A549 (cell line): ENCODE data around the gene OSBPL2.

Experiments
- CBX2 ChIP-seq: fragments of 200-600 bp; sonication (generic); IDR thresholded peaks from 2 replicates; pipeline ENCODE4 v1.6.1; 2016; ENCODE audit warnings: low read depth, mild to moderate bottlenecking, borderline replicate concordance
- CBX8 ChIP-seq: fragments of 200-600 bp; sonication (generic); IDR thresholded peaks from 2 replicates; pipeline ENCODE4 v1.6.1; 2016
- CHD4 ChIP-seq: fragments of 200-600 bp; sonication (generic); IDR thresholded peaks from 2 replicates; pipeline ENCODE4 v1.6.1; 2016; ENCODE audit warnings: antibody characterized with exemption, mild to moderate bottlenecking, borderline replicate concordance
- FOSL2 ChIP-seq, 2 experiments: fragments of 450-650 bp in 1 of 2; fragments of >200 bp in 1 of 2; sonication (Bioruptor Twin) in 1 of 2; formaldehyde crosslinking; IDR thresholded peaks; 2 replicates each; pipeline versions ENCODE4 v1.5.0 to v1.6.1; 2016 to 2020; ENCODE audit warnings: mild to moderate bottlenecking in 1 of 2, moderate library complexity in 1 of 2
- KDM1A ChIP-seq: fragments of 200-600 bp; sonication (generic); IDR thresholded peaks from 2 replicates; pipeline ENCODE4 v1.6.1; 2016; ENCODE audit warnings: low read depth, mild to moderate bottlenecking
- POLR2A ChIP-seq: IDR thresholded peaks from 2 replicates; pipeline ENCODE4 v1.6.1; 2012; ENCODE audit warnings: mild to moderate bottlenecking, low read length
- RCOR1 ChIP-seq: fragments of 150-350 bp; IDR thresholded peaks from 2 replicates; pipeline ENCODE4 v1.6.1; 2014; ENCODE audit warnings: antibody characterized with exemption, low read length, low read depth
- RFX5 ChIP-seq: fragments of 450-650 bp; IDR thresholded peaks from 2 replicates; pipeline ENCODE4 v1.7.1; 2014; ENCODE audit warnings: antibody characterized with exemption, mild to moderate bottlenecking, moderate library complexity
- SMC3 ChIP-seq: fragments of >200 bp; sonication (Bioruptor Twin); formaldehyde crosslinking; IDR thresholded peaks from 3 replicates; pipeline ENCODE4 v1.6.1; 2018; ENCODE audit warnings: inconsistent platforms
- TF ChIP-seq, protein P1 (sequence below): fragments of >200 bp; sonication (Bioruptor Twin); formaldehyde crosslinking; IDR thresholded peaks from 3 replicates; pipeline ENCODE4 v1.5.1; 2016
- TF ChIP-seq, protein P2 (sequence below): IDR thresholded peaks from 2 replicates; pipeline ENCODE4 v1.6.1; 2012; ENCODE audit warnings: low read depth, borderline replicate concordance

DNA sequence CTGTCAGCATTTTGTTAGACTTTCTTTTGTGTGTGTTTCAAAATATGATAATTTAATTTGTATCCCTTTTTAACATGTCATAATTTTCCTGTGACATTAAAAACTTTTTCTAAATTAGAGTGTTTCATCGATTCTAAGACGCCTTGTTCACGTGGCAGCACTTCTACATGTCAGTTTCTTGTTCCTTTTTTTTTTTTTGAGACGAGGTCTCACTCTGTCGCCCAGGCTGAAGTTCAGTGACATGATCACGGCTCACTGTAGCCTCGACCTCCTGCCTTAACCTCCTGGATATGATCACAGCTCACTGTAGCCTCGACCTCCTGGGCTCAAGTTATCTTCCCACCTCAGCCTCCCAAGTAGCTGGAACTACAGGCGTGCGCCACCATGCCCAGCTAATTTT is 36.9 kb downstream of the OSBPL2 start:
- TF ChIP-seq POLR2A (no peak), KDM1A (no peak), RCOR1 (no peak), SMC3 (no peak), FOSL2 (IDR thresholded peaks at IDR 0.05) (no peak), FOSL2 (CRISPR knock-in tag; IDR thresholded peaks at IDR 0.05) (no peak), CHD4 (no peak), RFX5 (no peak), CBX8 (no peak), CBX2 (no peak)
- TF ChIP-seq, protein P1, sequence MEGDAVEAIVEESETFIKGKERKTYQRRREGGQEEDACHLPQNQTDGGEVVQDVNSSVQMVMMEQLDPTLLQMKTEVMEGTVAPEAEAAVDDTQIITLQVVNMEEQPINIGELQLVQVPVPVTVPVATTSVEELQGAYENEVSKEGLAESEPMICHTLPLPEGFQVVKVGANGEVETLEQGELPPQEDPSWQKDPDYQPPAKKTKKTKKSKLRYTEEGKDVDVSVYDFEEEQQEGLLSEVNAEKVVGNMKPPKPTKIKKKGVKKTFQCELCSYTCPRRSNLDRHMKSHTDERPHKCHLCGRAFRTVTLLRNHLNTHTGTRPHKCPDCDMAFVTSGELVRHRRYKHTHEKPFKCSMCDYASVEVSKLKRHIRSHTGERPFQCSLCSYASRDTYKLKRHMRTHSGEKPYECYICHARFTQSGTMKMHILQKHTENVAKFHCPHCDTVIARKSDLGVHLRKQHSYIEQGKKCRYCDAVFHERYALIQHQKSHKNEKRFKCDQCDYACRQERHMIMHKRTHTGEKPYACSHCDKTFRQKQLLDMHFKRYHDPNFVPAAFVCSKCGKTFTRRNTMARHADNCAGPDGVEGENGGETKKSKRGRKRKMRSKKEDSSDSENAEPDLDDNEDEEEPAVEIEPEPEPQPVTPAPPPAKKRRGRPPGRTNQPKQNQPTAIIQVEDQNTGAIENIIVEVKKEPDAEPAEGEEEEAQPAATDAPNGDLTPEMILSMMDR: no peak
- TF ChIP-seq, protein P2, sequence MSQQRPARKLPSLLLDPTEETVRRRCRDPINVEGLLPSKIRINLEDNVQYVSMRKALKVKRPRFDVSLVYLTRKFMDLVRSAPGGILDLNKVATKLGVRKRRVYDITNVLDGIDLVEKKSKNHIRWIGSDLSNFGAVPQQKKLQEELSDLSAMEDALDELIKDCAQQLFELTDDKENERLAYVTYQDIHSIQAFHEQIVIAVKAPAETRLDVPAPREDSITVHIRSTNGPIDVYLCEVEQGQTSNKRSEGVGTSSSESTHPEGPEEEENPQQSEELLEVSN: no peak
